HL-60/S4 (cell line): ENCODE results near the gene CHRM1.
"Not testable (repeated sequence)": the region's sequence is repeated elsewhere in the genome, so short reads cannot be mapped to it uniquely, and the experiment has no call there.

Experiments used
- in situ Hi-C: fragments of 300-500 bp; cut with MboI; formaldehyde crosslinking; loops from 2 replicates; pipeline ENCODE4 v1.14.3; 2022; ENCODE audit warnings: low sequenced_read_pairs

The CHRM1 gene

DNA sequence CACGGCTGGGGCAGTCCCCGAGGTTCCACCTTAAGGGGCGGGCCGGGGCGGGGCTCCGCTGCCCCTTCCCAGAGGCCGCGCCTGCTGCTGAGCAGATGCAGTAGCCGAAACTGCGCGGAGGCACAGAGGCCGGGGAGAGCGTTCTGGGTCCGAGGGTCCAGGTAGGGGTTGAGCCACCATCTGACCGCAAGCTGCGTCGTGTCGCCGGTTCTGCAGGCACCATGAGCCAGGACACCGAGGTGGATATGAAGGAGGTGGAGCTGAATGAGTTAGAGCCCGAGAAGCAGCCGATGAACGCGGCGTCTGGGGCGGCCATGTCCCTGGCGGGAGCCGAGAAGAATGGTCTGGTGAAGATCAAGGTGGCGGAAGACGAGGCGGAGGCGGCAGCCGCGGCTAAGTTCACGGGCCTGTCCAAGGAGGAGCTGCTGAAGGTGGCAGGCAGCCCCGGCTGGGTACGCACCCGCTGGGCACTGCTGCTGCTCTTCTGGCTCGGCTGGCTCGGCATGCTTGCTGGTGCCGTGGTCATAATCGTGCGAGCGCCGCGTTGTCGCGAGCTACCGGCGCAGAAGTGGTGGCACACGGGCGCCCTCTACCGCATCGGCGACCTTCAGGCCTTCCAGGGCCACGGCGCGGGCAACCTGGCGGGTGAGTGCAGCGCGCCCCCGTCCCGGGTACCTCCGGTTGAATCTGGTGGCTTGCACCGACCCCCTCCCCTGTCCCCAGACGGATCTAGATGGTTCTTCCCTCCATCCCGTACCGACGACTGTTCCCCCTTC, 40.2 kb downstream of the CHRM1 start, which contains the start of gene SLC3A2:
SLC3A2 (plus strand) TSS at position 94 of the 776 bp plus-strand sequence; CDS start at position 222, 128 bp downstream.
- in situ Hi-C loops, result loop anchor here (25.0 kb wide), 1 partner anchor 469 kb away; the partner anchor contains the start of gene SCGB1A1

DNA sequence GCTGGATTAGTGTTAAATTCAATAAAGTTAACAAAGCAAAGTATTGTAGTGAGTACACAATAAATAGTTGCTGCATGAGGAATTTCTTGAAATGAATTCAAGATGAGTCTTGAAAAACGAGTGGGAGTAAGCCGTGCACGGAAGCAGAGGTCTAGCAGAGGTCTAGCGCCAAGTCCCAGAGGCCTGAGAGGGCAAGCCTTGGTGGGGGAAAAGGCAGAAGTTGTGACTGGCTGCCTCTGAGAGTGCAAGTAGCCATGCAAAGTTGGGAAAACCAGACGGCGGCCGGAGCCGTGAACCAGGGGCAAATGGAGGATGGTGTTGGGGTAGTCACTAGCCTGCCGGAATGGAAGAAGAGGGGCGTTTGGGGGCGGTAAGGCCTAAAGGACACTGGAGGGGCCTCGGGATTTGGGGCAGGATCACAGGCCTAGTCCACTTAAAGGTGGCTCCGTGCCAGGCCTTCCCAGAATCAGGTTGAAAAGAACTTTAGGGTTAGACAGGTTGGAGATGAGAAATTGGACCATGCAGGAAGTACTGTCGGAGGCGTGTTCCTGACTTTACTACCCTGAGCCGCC, 40.8 kb downstream of the CHRM1 start:
- in situ Hi-C loops, result loop anchor here (25.0 kb wide), 1 partner anchor 468 kb away; the partner anchor contains the start of gene SCGB1A1

DNA sequence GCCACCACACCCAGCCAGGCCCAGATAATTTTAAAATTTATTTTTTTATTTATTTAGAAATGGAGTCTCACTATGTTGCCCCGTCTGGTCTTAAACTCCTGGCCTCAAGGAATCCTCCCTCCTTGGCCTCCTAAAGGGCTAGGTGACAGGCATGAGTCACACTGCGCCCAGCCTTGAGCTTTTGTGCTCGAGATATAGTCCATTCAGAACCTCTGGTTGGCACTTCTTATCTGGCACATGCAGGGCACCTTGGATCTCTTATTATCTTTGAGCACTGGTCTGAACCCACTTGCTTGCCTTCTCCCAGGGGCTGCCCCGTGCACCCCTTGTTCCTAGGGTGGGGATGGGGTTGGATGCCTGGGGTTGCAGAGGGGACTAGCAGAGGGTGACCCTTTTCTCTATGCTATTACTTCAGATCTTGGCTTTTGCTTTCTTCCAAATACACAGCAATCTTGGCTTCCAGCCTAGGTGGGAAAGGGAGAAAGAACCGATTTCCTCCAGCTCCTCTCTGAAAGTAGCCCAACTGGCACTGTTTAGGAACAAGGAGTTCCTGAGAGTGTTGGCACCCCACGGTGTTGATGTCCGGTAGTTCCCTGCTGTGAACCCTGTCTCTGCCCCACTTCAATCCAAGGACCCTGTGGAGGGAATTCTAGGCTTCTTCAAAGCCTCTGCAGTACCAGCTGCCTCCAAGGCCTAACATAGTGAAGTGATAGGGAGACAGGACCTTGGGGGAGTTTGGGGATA, 41.8 kb downstream of the CHRM1 start:
- in situ Hi-C loops, result loop anchor here (25.0 kb wide), 1 partner anchor 467 kb away; the partner anchor contains the start of gene SCGB1A1

DNA sequence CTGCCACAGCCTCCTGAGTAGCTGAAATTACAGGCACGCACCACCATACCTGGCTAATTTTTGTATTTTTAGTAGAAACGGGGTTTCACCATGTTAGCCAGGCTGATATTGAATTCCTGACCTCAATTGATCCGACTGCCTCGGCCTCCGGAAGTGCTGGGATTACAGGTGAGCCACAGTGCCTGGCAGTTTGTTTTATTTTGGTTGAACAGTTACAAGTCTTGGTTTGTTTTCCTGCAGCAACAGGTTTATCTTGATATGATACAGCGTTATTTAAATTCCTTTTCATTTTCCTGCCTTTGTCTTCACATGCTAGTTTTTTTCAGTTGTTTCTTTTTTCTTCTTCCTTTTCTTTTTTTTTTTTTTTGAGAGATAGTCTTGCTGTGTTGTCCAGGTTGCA, 44.5 kb downstream of the CHRM1 start:
- in situ Hi-C loops, result loop anchor here (25.0 kb wide), 1 partner anchor 464 kb away; the partner anchor contains the start of gene SCGB1A1

DNA sequence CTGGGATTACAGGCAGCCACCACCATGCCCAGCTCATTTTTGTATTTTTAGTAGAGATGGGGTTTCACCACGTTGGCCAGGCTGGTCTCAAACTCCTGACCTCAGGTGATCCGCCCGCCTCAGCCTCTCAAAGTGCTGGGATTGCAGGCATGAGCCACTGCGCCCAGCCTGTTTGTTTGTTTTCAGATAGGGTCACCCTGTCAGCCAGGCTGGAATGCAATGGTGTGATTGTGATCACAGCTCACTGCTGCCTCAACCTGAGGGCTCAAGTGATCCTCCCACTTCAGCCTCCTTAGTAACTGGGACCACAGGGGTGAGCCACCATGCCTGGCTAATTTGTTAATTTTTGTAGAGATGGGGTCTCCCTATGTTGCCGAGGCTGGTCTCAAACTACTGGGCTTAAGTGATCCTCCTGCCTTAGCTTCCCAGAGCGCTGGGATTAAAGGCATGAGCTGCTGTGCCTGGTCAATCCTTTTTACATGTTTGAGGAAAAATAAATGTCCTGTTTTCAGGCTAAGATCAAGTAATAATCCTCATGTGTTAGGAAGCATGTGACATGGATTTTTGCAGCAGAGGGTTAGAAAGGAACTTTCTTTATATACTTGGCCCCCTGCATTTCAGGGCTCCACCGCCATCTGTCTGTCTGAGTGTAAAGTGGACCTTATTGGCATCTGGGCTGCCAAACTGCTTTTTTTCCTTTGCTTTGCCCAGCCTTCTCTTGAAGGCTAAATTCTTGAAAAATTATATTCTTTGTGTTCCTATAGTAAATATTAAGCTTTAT, 45.3 kb downstream of the CHRM1 start:
- in situ Hi-C loops, result loop anchor here (25.0 kb wide), 1 partner anchor 464 kb away; the partner anchor contains the start of gene SCGB1A1

DNA sequence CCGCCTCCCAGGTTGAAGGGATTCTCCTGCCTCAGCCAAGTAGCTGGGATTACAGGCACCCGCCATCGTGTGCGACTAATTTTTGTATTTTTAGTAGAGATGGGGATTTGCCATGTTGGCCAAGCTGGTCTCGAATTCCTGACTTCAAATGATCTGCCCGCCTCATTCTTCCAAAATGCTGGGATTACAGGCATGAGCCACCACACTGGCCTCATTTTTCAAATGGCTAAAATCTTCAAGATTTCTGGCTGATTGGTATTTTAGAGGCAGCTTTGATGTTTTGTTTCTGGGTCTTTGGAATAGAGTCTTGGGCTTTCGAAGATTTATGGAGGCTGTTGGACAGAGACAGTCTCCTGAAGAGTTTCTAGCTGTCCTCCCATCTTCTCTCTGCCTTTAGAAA, 46.3 kb downstream of the CHRM1 start:
- in situ Hi-C loops, result loop anchor here (25.0 kb wide), 1 partner anchor 463 kb away; the partner anchor contains the start of gene SCGB1A1

DNA sequence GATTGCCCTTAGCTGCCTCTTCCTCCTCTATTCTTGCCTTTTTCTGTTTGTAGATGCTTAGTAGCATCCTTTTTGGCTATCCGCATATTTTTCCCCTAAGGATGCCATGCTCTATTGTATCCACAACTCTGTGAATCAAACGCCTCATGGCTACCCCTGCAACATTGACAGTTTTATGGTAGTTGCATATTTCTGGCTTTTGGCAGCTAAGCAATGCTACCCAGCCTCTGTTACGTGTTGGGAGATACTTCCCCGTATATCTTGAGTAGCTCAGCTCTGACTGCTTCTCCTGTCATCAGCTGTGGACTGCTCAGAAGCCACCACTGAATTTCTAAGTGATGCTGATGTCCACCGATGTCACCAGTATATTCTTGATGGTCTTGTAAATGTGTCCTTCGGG, 55.5 kb downstream of the CHRM1 start:
- in situ Hi-C loops, result no loop called here

DNA sequence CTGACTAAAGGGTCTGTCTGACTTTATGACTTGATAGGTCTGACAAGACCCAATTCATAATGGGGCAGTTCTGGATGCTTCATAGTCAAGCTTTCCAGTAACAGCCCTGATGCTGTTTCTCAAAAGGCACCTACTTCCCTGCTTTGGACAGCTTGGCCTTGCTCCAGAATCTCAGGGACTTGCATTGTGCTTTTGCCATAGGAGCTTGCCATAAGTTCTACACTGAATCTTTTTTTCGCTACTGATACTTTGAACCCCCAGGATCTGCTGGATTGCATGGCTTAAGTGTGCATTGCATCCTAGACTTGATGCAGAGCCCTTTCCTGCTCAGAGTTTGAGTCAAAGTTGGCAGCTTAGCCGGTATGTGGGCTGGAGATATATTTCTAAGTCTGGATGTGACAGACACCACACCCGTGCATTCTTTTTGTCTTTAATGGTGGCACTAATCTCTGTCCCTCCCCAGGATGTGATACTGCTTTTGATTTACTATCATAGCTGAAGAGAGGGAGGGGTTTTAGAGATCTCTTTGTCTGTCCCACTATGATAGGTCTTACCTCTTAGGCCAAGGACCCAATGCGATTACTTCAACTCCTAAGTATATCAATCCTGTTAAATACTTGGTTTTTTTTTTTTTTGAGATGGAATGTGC, 57.4 kb downstream of the CHRM1 start:
- in situ Hi-C loops, result no loop called here

DNA sequence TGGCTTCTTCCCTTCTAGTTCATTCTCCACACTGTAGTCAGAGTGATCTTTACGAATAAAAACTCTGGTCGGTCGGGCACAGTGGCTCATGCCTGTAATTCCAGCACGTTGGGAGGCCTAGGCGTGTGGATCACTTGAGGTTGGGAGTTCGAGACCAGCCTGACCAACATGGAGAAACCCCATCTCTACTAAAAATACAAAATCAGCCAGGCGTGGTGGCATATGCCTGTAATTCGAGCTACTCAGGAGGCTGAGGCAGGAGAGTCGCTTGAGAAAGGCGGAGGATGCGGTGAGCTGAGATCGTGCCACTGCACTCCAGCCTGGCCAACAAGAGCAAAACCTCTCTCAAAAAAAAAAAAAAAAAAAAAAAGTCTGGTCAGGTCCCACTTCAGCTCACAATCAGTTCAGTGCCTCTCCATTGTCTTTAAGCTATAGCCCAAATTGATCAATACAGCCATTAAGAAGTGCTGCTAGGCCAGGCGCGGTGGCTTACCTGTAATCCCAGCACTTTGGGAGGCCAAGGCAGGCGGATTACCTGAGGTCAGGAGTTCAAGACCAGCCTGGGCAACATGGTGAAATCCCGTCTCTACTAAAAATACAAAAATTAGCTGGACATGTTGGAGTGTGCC, 59.5 kb downstream of the CHRM1 start:
- in situ Hi-C loops, result not testable (repeated sequence)

DNA sequence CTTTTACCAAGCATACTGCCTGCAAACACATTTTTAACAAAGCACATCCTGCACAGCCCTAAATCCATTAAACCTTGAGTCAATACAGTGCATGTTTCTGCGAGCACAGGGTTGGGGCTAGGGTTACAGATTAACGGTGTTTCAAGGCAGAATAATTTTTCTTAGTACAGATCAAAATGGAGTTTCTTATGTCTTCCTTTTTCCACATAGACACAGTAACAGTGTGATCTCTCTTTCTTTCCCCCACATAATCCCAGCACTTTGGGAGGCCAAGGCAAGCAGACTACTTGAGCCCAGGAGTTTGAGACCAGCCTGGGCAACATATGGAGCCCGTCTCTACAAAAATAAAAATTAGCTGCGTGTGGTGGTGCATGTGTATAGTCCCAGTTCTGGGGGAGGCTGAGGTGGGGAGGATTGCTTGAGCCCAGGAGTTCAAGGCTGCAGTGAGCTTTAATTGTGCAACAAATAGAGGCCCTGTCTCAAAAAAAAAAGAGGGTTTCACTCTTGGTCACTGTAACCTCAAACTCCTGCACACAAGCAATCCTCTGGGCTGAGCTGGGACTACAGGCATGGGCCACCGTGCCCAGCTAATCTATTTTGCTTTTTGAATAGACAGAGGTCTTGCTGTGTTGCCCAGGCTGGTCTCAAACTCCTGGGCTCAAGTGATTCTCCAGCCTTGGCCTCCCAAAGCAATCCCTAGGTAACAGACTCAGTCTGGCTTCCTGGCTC, 60.2 kb downstream of the CHRM1 start:
- in situ Hi-C loops, result no loop called here

DNA sequence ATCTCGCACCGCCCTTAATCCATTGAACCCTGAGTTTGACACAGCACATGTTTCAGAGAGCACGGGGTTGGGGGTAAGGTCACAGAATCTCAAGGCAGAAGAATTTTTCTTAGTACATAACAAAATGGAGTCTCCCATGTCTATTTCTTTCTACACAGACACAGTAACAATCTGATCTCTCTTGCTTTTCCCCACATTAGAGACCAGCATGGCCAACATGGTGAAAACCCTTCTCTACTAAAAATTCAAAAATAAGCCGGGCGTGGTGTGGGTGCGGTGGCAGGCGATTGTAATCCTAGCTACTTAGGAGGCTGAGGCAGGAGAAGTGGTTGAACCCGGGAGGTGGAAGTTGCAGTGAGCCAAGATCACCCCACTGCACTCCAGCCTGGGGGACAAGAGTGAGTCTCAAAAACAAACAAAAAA, 61.9 kb downstream of the CHRM1 start:
- in situ Hi-C loops, result not testable (repeated sequence)
